ENCODE results near the gene ZNF74. TPM values are rescaled to one million over a fixed set of nuclear protein-coding genes. Genes with fewer than 3 reads are reported as not detected.
A peak's percentile ranks its signal among the peaks of the same experiment; 100 is the strongest.

The ZNF74 gene
- total RNA-seq, 4 donors from 2014 or later, result 3.2 to 8.8 (median 5.9) TPM

GRCh38 chr22:20451920-20452319, 58.0 kb downstream of the ZNF74 start:
- no peak for DNase-seq (ENCODE audit: low spot score)
- no peak for TF ChIP-seq CTCF (IDR thresholded peaks at IDR 0.05)
- ATAC-seq (ENCODE audit: low FRiP score), result no peak

GRCh38 chr22:20453222-20453621, 59.3 kb downstream of the ZNF74 start:
- DNase-seq (ENCODE audit: low spot score) (no peak), ATAC-seq (ENCODE audit: low FRiP score) (no peak)
- TF ChIP-seq CTCF (IDR thresholded peaks at IDR 0.05), result no peak

- ATAC-seq (ENCODE audit: low FRiP score) (no peak), DNase-seq (ENCODE audit: low spot score) (no peak)
- TF ChIP-seq CTCF (IDR thresholded peaks at IDR 0.05), result no peak
These were observed 61.7 kb downstream of the ZNF74 start for GRCh38 chr22:20455709-20456063.

GRCh38 chr22:20456064-20456721, 62.2 kb downstream of the ZNF74 start:
- ATAC-seq (ENCODE audit: low FRiP score) (peak; percentile 80), DNase-seq (ENCODE audit: low spot score) (no peak)
- peak in 1 of 3 donors; percentile 63 for TF ChIP-seq CTCF (IDR thresholded peaks at IDR 0.05)

- ATAC-seq (ENCODE audit: low FRiP score) (no peak), DNase-seq (ENCODE audit: low spot score) (no peak)
These were observed 62.7 kb downstream of the ZNF74 start for GRCh38 chr22:20456722-20457076.

GRCh38 chr22:20457506-20458240, 63.7 kb downstream of the ZNF74 start:
- no peak for ATAC-seq (ENCODE audit: low FRiP score)
- no peak for DNase-seq (ENCODE audit: low spot score)
- no peak for TF ChIP-seq CTCF (IDR thresholded peaks at IDR 0.05)

More at GRCh38 chr22:20456722-20457076, 62.7 kb downstream of the ZNF74 start:
- no peak for TF ChIP-seq CTCF (IDR thresholded peaks at IDR 0.05)

Small RNA genes within 50 kb of the gene (small RNA-seq; reads per million reads assigned to genes)
- not detected for gene RNU6-225P

Other genes starting within 250 kb of the ZNF74 start
- gene CCDC188, start 243.1 kb upstream of the ZNF74 start, total RNA-seq, result 1 to 10 TPM in 1 of 4 donors, under 1 TPM in 2, not detected in 1; 0.28 to 1.8 (median 0.56) TPM
- gene RTN4R, start 125.8 kb upstream of the ZNF74 start, total RNA-seq, result 1 to 10 TPM in 2 of 4 donors, under 1 TPM in 2; 0.25 to 2.3 (median 1.3) TPM
- 10 to 100 TPM; 29.7 to 67.6 (median 45.0) TPM for gene DGCR6L, start 74.1 kb upstream of the ZNF74 start, total RNA-seq
- gene SCARF2, start 43.7 kb downstream of the ZNF74 start, total RNA-seq, result 10 to 100 TPM in 2 of 4 donors, 1 to 10 TPM in 2; 9.4 to 17.9 (median 12.3) TPM
- gene KLHL22, start 101.6 kb downstream of the ZNF74 start, total RNA-seq, result 10 to 100 TPM; 19.8 to 45.0 (median 32.9) TPM
- 10 to 100 TPM; 36.5 to 90.5 (median 57.2) TPM for gene MED15, start 113.5 kb downstream of the ZNF74 start, total RNA-seq

Data from omental fat pad (tissue), 4 donors.